Endothelial cell of umbilical vein (primary cell): ENCODE results near the gene FNBP1. TPM values are rescaled to one million over a fixed set of nuclear protein-coding genes. Genes with fewer than 3 reads are reported as not detected.
"Not testable (repeated sequence)": the region's sequence is repeated elsewhere in the genome, so short reads cannot be mapped to it uniquely, and the experiment has no call there.

Source experiments
- BruUV-seq: library from RNA; stranded (reverse); fragments of 400-500 nt; replicated peaks from 2 replicates; lab custom pipeline; 2021; lab: Mats Ljungman, UMichigan
- CTCF ChIA-PET: fragments of 300-600, 350-600 bp; sonication (Branson Sonifier 250); formaldehyde crosslinking; loops from one replicate; lab custom pipeline; 2021; ENCODE audit warnings: antibody characterized with exemption, inconsistent platforms; lab: Charles Lee
- POLR2A ChIA-PET: fragments of 300-600, 350-600 bp; sonication (Branson Sonifier 250); formaldehyde crosslinking; loops from one replicate; lab custom pipeline; 2021; ENCODE audit warnings: antibody characterized with exemption, inconsistent platforms; lab: Charles Lee
- DNase-seq: peaks from one replicate; pipeline ENCODE4 v3.0.0-alpha.2; 2011; ENCODE audit warnings: low read depth, low spot score
- FAIRE-seq: peaks from 2 replicates; lab custom pipeline; 2011; peaks lifted over from hg19 to GRCh38; lab: Jason Lieb, UNC
- H2AFZ ChIP-seq: 2 replicates; pipeline ENCODE4 v1.6.0; 2012; ENCODE audit warnings: low read depth, low read length, control low read depth, inconsistent platforms
- H3K27ac ChIP-seq: 2 replicates; pipeline ENCODE4 v1.5.1; 2011; ENCODE audit warnings: low read depth, mild to moderate bottlenecking, control low read depth, low read length, moderate library complexity; ENCODE audit not compliant: insufficient read depth
- H3K27me3 ChIP-seq, 2 experiments: 2 replicates each; pipeline versions ENCODE4 v1.6.0 to v1.6.1; 2011; ENCODE audit warnings: low read length in 2 of 2, mixed read lengths in 1 of 2; ENCODE audit not compliant: control insufficient read depth in 2 of 2, insufficient read depth in 2 of 2
- H3K36me3 ChIP-seq, 2 experiments: 2 replicates in 1 of 2; 3 replicates in 1 of 2; pipeline ENCODE4 v1.5.1; 2011; ENCODE audit warnings: low read length in 2 of 2, mild to moderate bottlenecking in 1 of 2, moderate library complexity in 1 of 2; ENCODE audit not compliant: control insufficient read depth in 2 of 2, insufficient read depth in 2 of 2; ENCODE audit errors: extremely low read depth in 1 of 2
- H3K4me1 ChIP-seq: 3 replicates; pipeline ENCODE4 v1.5.1; 2011; ENCODE audit warnings: mild to moderate bottlenecking, low read length; ENCODE audit not compliant: control insufficient read depth, insufficient read depth; ENCODE audit errors: extremely low read depth
- H3K4me2 ChIP-seq: 2 replicates; pipeline ENCODE4 v1.6.1; 2011; ENCODE audit warnings: low read length, control low read depth, mixed read lengths; ENCODE audit not compliant: insufficient read depth
- H3K4me3 ChIP-seq, 3 experiments: fragments of 200-600 bp in 1 of 3; sonication (generic), shearing (Covaris generic) in 1 of 3; replicated peaks in 1 of 3; 2 replicates each; pipeline ENCODE4 v1.5.1; 2011 to 2016; ENCODE audit warnings: control low read depth in 3 of 3, low read length in 3 of 3, mild to moderate bottlenecking in 2 of 3, inconsistent platforms in 1 of 3, low read depth in 1 of 3, moderate library complexity in 1 of 3; ENCODE audit not compliant: insufficient read depth in 1 of 3
- H3K79me2 ChIP-seq: 2 replicates; pipeline ENCODE4 v1.6.0; 2012; ENCODE audit warnings: low read length, inconsistent platforms; ENCODE audit not compliant: control insufficient read depth, insufficient read depth
- H3K9ac ChIP-seq: replicated peaks from 2 replicates; pipeline ENCODE3; 2011; ENCODE audit warnings: low read length, control low read depth; ENCODE audit not compliant: insufficient read depth; ENCODE audit errors: extremely low read depth
- H3K9me1 ChIP-seq: replicated peaks from 3 replicates; pipeline ENCODE4 v1.6.0; 2011; ENCODE audit warnings: mild to moderate bottlenecking, low read length; ENCODE audit not compliant: control insufficient read depth, insufficient read depth; ENCODE audit errors: extremely low read depth
- H3K9me3 ChIP-seq: replicated peaks from 2 replicates; pipeline ENCODE4 v1.5.1; 2012; ENCODE audit warnings: low read length, inconsistent platforms; ENCODE audit not compliant: control insufficient read depth, insufficient read depth
- H4K20me1 ChIP-seq: replicated peaks from 2 replicates; pipeline ENCODE3; 2011; ENCODE audit warnings: mild to moderate bottlenecking, low read length; ENCODE audit not compliant: control insufficient read depth, insufficient read depth; ENCODE audit errors: extremely low read depth
- MYC ChIP-seq: IDR thresholded peaks from one replicate; pipeline ENCODE4 v1.6.1; 2011; ENCODE audit warnings: mild to moderate bottlenecking, low read depth, low read length
- POLR2A ChIP-seq: IDR thresholded peaks from 2 replicates; pipeline ENCODE4 v1.6.1; 2012; ENCODE audit warnings: low read depth, mild to moderate bottlenecking, control low read depth, low read length
- dilution Hi-C: fragments of 300-500 bp; cut with MboI; formaldehyde crosslinking; loops from one replicate; pipeline ENCODE4 v1.15.0; 2019; ENCODE audit warnings: low sequenced_read_pairs; ENCODE audit not compliant: extremely low pct_ligation_motif_present
- intact Hi-C: fragments of 100-400 bp; cut with micrococcal nuclease; formaldehyde crosslinking; loops from one replicate; pipeline ENCODE4 v1.10.0; 2022
- polyA plus RNA-seq, 4 experiments: library from polyadenylated mRNA; depleted of rRNA in 3 of 4; stranded (reverse) in 3 of 4; unstranded in 1 of 4; fragments of >200 nt; gene quantifications; 2 replicates each; pipeline versions ENCODE4 v1.2.1 to v1.2.3, GENCODE V29; 2011 to 2012; ENCODE audit warnings: missing spikeins in 1 of 4
- total RNA-seq: library from RNA; stranded (reverse); gene quantifications from 2 replicates; pipeline ENCODE4 v1.2.3, GENCODE V29; 2021

The FNBP1 gene
- total and polyA plus RNA-seq, 2 donors (not counting 3 experiments of a cell fraction or from before 2014, with no cell fraction given), result 10.9 to 43.9 TPM

GRCh38 chr9:129949821-129950220 lies 93.2 kb downstream of the FNBP1 start:
- no peak for FAIRE-seq
- POLR2A ChIA-PET, result interaction anchor here (0.7 kb wide), 1 partner anchor 65 kb away, joined by 3 read pairs; no protein-coding TSS in a partner anchor
- intact Hi-C loops, result no loop called here
- H3K4me3 ChIP-seq, result no peak overlapping the region
- no peak for TF ChIP-seq POLR2A
- TF ChIP-seq MYC, result no peak
- no peak overlapping the region for H3K9ac ChIP-seq
- H3K4me1 ChIP-seq, result peaks cover 7% of the 10 kb centered on the region
- BruUV-seq, result no TSS peak
- no peak overlapping the region for H3K27ac ChIP-seq
- no peaks in the 10 kb centered on the region for H3K9me1 ChIP-seq
- no peaks in the 10 kb centered on the region for H3K27me3 ChIP-seq
- no peak overlapping the region for H3K4me2 ChIP-seq
- H2AFZ ChIP-seq, result no peak overlapping the region
- H3K79me2 ChIP-seq, result no peaks in the 10 kb centered on the region
- no peaks in the 10 kb centered on the region for H3K9me3 ChIP-seq
- H3K36me3 ChIP-seq, result peaks cover 0 to 2% of the 10 kb centered on the region in 2 experiments
- DNase-seq, result no peak
- H4K20me1 ChIP-seq, result no peaks in the 10 kb centered on the region
- CTCF ChIA-PET, result no interaction called here
- dilution Hi-C loops, result no loop called here

- BruUV-seq, H3K27me3 ChIP-seq, DNase-seq, intact Hi-C loops, H3K4me3 ChIP-seq, H4K20me1 ChIP-seq, FAIRE-seq, H3K27ac ChIP-seq, H3K9ac ChIP-seq, POLR2A ChIA-PET, H3K9me3 ChIP-seq, dilution Hi-C loops, H3K4me1 ChIP-seq, H3K4me2 ChIP-seq, H3K9me1 ChIP-seq, H3K79me2 ChIP-seq, H3K36me3 ChIP-seq, H2AFZ ChIP-seq: not testable (repeated sequence)
- CTCF ChIA-PET, result interaction anchor here (1.3 to 1.6 kb wide), 2 partner anchors 10 to 94 kb away, joined by 3 to 9 read pairs; partner anchors contain the start of gene FNBP1
Measured at GRCh38 chr9:129948626-129949025, 94.4 kb downstream of the FNBP1 start.
